GM19351 (cell line): ENCODE measurements around the gene PCDH10.

Experiments used
- ATAC-seq: cut with Tn5 transposase; IDR thresholded peaks from one replicate; pipeline ENCODE4 v1.9.1; 2021; ENCODE audit warnings: mild to moderate bottlenecking, moderate library complexity; ENCODE audit not compliant: unreplicated experiment

Gene PCDH10, protein sequence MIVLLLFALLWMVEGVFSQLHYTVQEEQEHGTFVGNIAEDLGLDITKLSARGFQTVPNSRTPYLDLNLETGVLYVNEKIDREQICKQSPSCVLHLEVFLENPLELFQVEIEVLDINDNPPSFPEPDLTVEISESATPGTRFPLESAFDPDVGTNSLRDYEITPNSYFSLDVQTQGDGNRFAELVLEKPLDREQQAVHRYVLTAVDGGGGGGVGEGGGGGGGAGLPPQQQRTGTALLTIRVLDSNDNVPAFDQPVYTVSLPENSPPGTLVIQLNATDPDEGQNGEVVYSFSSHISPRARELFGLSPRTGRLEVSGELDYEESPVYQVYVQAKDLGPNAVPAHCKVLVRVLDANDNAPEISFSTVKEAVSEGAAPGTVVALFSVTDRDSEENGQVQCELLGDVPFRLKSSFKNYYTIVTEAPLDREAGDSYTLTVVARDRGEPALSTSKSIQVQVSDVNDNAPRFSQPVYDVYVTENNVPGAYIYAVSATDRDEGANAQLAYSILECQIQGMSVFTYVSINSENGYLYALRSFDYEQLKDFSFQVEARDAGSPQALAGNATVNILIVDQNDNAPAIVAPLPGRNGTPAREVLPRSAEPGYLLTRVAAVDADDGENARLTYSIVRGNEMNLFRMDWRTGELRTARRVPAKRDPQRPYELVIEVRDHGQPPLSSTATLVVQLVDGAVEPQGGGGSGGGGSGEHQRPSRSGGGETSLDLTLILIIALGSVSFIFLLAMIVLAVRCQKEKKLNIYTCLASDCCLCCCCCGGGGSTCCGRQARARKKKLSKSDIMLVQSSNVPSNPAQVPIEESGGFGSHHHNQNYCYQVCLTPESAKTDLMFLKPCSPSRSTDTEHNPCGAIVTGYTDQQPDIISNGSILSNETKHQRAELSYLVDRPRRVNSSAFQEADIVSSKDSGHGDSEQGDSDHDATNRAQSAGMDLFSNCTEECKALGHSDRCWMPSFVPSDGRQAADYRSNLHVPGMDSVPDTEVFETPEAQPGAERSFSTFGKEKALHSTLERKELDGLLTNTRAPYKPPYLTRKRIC

GRCh38 chr4:133148690-133149363, at the start of gene PCDH10:
PCDH10 (plus strand) TSS chr4:133149294; CDS start chr4:133150141, 847 bp downstream.
- ATAC-seq = no peak

GRCh38 chr4:133102043-133102442, 47.1 kb upstream of the PCDH10 start:
- ATAC-seq = no peak

GRCh38 chr4:133102612-133103409, 46.3 kb upstream of the PCDH10 start:
- ATAC-seq = no peak

- ATAC-seq = no peak
These were observed 36.5 kb upstream of the PCDH10 start for GRCh38 chr4:133112641-133113040.

GRCh38 chr4:133124746-133125145, 24.3 kb upstream of the PCDH10 start:
- ATAC-seq = no peak

GRCh38 chr4:133127500-133127899, 21.6 kb upstream of the PCDH10 start:
- no peak for ATAC-seq

GRCh38 chr4:133129237-133129636, 19.9 kb upstream of the PCDH10 start:
- no peak for ATAC-seq

- no peak for ATAC-seq
These were observed 18.9 kb upstream of the PCDH10 start for GRCh38 chr4:133130171-133130570.

- no peak for ATAC-seq
These were observed 17.1 kb upstream of the PCDH10 start for GRCh38 chr4:133131829-133132460.

GRCh38 chr4:133136833-133137232, 12.3 kb upstream of the PCDH10 start:
- ATAC-seq = no peak

DNA sequence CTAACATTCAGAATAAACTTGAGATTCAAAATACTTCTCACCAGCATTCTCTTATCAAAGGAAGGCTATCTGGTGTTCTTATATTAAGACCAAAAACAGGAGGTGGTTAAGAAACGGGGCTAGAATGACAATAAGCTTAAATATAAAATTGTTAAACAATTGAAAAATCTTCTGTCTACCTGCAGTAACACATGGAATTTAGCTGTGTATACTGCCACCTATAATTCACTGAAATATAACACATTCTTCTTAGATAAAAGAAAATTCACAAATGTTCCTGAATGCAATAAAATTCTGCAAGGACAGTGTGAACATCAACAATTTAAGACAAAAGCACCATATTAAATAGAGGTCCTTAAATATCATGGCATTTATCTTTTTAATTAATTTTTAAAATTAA, 11.5 kb upstream of the PCDH10 start:
- no peak for ATAC-seq

DNA sequence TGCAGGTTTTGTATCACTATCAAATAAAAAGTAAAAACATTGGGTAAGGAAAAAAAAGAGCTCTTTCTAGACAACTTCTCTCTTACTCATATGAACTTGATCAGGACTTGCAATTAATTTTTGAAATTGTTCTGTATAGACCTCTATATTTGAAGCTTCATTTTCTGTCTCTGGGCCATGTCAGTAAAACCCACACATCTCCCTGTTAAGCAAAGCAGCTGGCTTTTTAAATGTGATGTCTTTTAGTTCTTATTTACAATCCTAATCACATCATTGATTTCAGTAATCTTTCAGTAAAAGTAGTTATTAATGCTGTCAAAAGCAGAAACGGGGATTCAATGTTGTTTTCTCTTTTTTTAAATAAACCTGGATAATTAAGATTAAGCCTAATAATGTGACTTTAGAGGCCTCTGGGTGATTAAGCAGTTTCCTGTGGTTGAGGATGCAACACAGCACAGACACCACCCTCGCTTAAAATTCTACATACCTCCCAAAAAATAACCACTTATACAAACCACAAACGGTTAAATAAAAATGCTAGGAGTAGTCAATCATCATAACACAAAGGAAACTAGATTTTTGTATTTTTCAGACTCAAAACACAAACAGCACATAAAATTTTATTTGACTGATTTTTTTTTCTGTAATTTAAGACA, 5.2 kb upstream of the PCDH10 start:
- no peak for ATAC-seq

DNA sequence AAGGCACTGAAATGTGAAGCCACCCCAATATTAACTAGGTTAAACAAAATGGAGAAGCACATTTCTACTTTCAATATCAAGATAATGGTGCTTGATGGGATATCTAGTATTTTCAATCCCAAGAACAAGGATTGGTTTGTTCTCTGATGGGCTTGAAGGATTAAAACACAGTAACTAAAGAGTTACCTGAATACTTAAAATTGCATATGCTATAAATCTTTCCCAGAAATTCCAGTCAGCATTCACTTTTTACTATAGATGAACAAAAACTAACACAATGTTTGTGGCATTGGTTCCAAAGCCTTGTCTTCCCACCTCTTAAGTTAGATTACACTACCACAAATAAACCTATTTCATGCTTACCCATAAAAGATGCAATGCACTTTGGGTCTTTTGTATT, 3.9 kb upstream of the PCDH10 start:
- no peak for ATAC-seq

GRCh38 chr4:133145758-133146573, 3.1 kb upstream of the PCDH10 start:
- ATAC-seq = no peak

- ATAC-seq = peak; percentile 84
These were observed 2.4 kb upstream of the PCDH10 start for GRCh38 chr4:133146574-133147241.

DNA sequence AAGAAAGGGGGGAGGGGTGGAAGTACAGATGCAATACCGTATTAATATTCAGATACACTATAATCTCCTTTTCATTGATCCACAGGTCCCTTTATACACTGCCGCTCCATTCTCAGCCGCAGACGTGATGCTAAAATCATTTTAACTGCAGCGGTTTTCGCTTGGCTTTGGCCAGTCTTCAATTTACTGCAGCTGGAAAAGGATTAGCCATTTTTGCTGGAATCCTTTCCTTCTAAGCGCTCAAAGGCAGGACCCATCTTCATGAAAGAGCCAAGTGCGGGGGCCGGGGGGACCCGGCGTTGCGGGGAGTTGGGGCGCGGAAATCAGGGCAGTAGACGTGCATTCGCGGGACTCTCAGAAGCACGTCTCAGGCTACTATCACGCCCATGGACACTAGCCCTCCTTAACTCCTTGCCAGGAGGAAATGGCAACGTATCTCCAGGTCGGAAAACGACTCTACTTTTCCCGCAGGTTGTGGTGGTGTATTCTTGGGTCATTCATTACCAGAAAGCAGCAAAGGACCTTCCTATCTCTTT, 1.7 kb upstream of the PCDH10 start:
- ATAC-seq = no peak

DNA sequence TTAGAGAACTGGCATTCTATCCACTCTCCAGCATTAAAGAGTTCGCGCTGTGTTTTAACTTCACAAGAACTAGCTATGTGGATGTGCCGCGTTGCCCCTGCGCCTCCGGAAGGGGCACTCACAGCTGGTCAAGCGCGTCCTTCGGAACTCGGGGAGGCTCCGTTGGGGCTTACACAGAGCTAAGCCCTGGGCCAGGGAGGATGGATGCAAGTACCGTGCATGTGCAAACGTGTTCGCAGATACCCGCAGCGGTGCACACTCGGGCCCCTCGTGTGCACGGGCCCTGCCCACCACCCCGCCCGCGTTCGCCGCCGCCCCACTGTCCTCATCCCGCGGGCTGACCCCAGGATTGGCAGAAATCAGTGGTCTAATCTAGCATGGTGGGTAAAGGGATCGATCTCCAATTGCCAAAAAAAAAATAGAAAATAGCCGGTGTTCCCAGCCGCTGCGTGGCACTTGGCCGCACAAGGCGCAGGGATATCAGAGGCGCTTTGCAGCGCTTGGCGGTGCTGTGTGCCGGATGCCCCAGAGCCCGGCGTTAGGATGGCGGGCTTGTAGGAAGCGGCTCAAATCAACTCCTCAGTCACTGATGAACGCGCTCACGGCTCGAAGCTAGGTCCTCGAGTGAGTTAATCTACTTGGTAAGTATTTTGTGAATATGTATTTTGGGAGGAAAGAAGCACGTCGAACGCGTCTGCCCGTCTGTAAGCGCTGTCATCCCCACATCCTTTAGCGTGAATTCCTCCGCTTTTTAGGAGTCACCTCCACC, 989 bp upstream of the PCDH10 start:
- no peak for ATAC-seq
